Measurements from ENCODE around the gene BCAR3.
"Not testable (repeated sequence)": the region's sequence is repeated elsewhere in the genome, so short reads cannot be mapped to it uniquely, and the experiment has no call there.

The BCAR3 gene

DNA sequence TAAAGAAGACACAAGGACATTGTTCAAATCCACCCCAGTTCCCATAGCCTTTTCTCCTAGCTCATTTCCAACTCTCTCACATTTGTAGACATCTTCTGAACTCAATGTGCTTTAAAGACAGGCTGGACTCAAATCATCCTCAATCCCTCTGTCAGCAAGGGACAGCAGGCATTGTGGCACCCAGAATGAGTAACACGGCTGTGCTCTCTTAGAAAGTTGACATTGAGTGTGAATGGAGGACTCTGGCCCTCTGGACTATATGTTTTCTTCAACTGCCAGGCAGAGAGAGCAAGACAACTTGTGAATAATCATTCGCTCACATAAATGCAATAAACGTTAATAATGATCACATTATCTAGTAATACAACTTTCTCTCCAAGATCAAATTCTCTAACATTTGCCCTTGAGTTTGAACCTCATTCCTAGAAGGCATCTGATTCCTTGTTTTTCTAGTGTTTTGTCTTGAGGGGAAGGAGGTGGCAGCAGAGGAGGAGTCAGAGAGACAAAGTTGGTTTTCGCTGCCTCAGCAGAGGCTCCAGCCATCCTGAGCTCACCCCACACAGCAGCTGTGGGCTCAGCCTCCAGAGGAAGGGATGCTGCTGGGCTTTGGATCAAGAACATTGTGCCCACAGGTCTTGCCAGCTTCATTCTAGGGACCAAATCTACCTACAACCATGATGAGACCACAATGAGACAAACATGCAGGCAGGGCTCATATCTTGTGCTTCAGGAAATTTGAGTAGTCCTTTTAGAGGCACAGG lies 85.1 kb downstream of the BCAR3 start:
- in situ Hi-C loops (cut with HindIII; ENCODE audit: low pct_unique_long_range_greater_than_20kb, low sequenced_read_pairs): no loop called here
- TF ChIP-seq JUND (IDR thresholded peaks at IDR 0.05; ENCODE audit: low read depth): no peak
- no peak for DNase-seq (ENCODE audit: low read depth in 1 of 2, low spot score in 1 of 2)

GRCh38 chr1:93595743-93596142 lies 85.9 kb downstream of the BCAR3 start:
- no peak for DNase-seq (ENCODE audit: low read depth in 1 of 2, low spot score in 1 of 2)
- in situ Hi-C loops (cut with HindIII; ENCODE audit: low pct_unique_long_range_greater_than_20kb, low sequenced_read_pairs): no loop called here
- no peak for TF ChIP-seq JUND (IDR thresholded peaks at IDR 0.05; ENCODE audit: low read depth)

DNA sequence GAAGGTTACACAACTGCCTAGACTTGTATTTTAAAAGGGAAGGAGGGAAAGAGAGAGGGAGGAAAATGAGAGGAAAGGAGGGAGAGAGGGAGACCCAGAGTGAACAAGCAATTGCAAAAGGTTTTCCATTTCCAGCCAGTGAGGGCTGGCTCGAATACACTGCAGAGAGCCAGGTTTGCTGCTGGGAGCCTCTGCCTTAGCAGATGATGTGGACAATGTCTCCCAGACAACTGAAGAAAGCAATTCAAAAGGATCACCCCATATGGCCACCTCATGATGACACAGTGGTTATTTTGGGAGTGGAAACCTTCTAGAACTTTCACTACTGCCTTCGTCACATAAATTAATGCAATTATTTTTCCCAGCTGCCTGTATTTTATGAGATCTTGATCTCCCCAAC lies 86.4 kb downstream of the BCAR3 start:
- in situ Hi-C loops (cut with HindIII; ENCODE audit: low pct_unique_long_range_greater_than_20kb, low sequenced_read_pairs): no loop called here
- TF ChIP-seq JUND (IDR thresholded peaks at IDR 0.05; ENCODE audit: low read depth): no peak

GRCh38 chr1:93594603-93594880 lies 87.1 kb downstream of the BCAR3 start:
- TF ChIP-seq JUND (IDR thresholded peaks at IDR 0.05; ENCODE audit: low read depth): no peak
- in situ Hi-C loops (cut with HindIII; ENCODE audit: low pct_unique_long_range_greater_than_20kb, low sequenced_read_pairs): no loop called here
- no peak for DNase-seq (ENCODE audit: low read depth in 1 of 2, low spot score in 1 of 2)

More for the DNA sequence above, 86.4 kb downstream of the BCAR3 start:
- DNase-seq (ENCODE audit: low read depth in 1 of 2, low spot score in 1 of 2): no peak

GRCh38 chr1:93593854-93594602 lies 87.6 kb downstream of the BCAR3 start:
- in situ Hi-C loops (cut with HindIII; ENCODE audit: low pct_unique_long_range_greater_than_20kb, low sequenced_read_pairs): no loop called here
- peak in 1 of 2 experiments; percentile 74 for DNase-seq (ENCODE audit: low read depth in 1 of 2, low spot score in 1 of 2)
- no peak for TF ChIP-seq JUND (IDR thresholded peaks at IDR 0.05; ENCODE audit: low read depth)

- TF ChIP-seq JUND (IDR thresholded peaks at IDR 0.05; ENCODE audit: low read depth): no peak
- no peak for DNase-seq (ENCODE audit: low read depth in 1 of 2, low spot score in 1 of 2)
- in situ Hi-C loops (cut with HindIII; ENCODE audit: low pct_unique_long_range_greater_than_20kb, low sequenced_read_pairs): no loop called here
Observed at GRCh38 chr1:93592551-93592949, 89.1 kb downstream of the BCAR3 start.

- DNase-seq (ENCODE audit: low read depth in 1 of 2, low spot score in 1 of 2): peak in 1 of 2 experiments; percentile 68
- in situ Hi-C loops (cut with HindIII; ENCODE audit: low pct_unique_long_range_greater_than_20kb, low sequenced_read_pairs): no loop called here
- no peak for TF ChIP-seq JUND (IDR thresholded peaks at IDR 0.05; ENCODE audit: low read depth)
Observed at GRCh38 chr1:93591676-93592550, 89.7 kb downstream of the BCAR3 start.

GRCh38 chr1:93591291-93591675 lies 90.4 kb downstream of the BCAR3 start:
- in situ Hi-C loops (cut with HindIII; ENCODE audit: low pct_unique_long_range_greater_than_20kb, low sequenced_read_pairs); DNase-seq (ENCODE audit: low read depth in 1 of 2, low spot score in 1 of 2): not testable (repeated sequence)

DNA sequence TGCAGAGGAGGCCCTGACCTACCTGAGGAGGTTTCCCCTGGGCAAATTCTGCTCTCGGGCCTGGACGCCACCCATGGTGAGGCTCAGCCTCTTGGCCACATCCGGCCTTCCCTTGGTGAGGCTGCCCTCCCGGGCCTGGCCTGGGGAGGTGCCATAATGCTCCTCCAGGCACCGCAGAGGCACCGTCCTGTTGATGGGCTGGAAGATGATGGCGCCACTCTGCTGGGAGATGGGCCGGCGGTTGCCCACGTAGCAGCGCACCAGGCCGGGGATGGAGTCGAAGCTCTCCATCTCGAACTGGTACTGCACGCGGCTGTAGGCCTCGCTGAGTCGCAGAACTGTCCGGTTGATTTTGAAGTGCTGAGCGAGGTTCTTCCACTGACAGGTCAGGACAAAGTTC lies 92.7 kb downstream of the BCAR3 start:
- no peak for DNase-seq (ENCODE audit: low read depth in 1 of 2, low spot score in 1 of 2)
- no peak for TF ChIP-seq JUND (IDR thresholded peaks at IDR 0.05; ENCODE audit: low read depth)
- in situ Hi-C loops (cut with HindIII; ENCODE audit: low pct_unique_long_range_greater_than_20kb, low sequenced_read_pairs): no loop called here

- no peak for TF ChIP-seq JUND (IDR thresholded peaks at IDR 0.05; ENCODE audit: low read depth)
- in situ Hi-C loops (cut with HindIII; ENCODE audit: low pct_unique_long_range_greater_than_20kb, low sequenced_read_pairs): no loop called here
- no peak for DNase-seq (ENCODE audit: low read depth in 1 of 2, low spot score in 1 of 2)
Observed at GRCh38 chr1:93588206-93588605, 93.4 kb downstream of the BCAR3 start.

DNA sequence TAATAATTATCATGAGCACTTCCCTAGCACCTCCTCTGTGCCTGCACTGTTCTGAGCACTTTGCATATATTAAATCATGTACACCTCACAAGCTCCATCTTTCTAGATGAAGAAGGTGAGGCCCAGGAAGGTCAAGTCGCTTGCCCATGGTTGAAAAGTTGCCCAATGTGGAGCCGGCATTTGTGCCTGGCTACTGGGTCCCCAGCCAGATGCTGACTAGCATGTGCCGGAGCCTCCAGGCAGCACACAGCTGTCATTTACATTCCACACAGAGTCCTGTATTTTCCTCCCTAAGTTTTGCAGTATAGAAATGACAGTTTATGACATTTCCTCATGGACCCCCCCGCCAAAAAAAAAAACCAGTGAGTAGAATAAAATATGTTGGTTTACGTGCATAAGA lies 94.3 kb downstream of the BCAR3 start:
- in situ Hi-C loops (cut with HindIII; ENCODE audit: low pct_unique_long_range_greater_than_20kb, low sequenced_read_pairs): no loop called here
- no peak for DNase-seq (ENCODE audit: low read depth in 1 of 2, low spot score in 1 of 2)
- no peak for TF ChIP-seq JUND (IDR thresholded peaks at IDR 0.05; ENCODE audit: low read depth)

- in situ Hi-C loops (cut with HindIII; ENCODE audit: low pct_unique_long_range_greater_than_20kb, low sequenced_read_pairs): no loop called here
- DNase-seq (ENCODE audit: low read depth in 1 of 2, low spot score in 1 of 2): peak in 1 of 2 experiments; percentile 95
- TF ChIP-seq JUND (IDR thresholded peaks at IDR 0.05; ENCODE audit: low read depth): no peak
Observed at GRCh38 chr1:93585059-93585966, 96.3 kb downstream of the BCAR3 start.

All from T47D (cell line).